ENCODE results near the gene SMR3B. TPM values are rescaled to one million over a fixed set of nuclear protein-coding genes. Genes with fewer than 3 reads are reported as not detected.

SMR3B gene
- total RNA-seq, 5 donors from 2014 or later (not counting 1 experiment from before 2014, with no cell fraction given) = not detected

- Mint-ChIP-seq H3K4me1 (no peaks in the 10 kb centered on the region), H3K36me3 (no peaks in the 10 kb centered on the region), H3K4me3 (no peak overlapping the region), H3K27ac (no peak overlapping the region), H3K27me3 (no peaks in the 10 kb centered on the region), H3K9me3 (peaks cover 4 to 10% (median 6%) of the 10 kb centered on the region in 3 donors)
- ChIA-PET CTCF (interaction anchor here in 1 of 2 donors (0.6 kb wide), 1 partner anchor 264 kb away, joined by 3 read pairs; no protein-coding TSS in a partner anchor), POLR2A (no interaction called here)
- Histone ChIP-seq H3K4me1 (ENCODE audit: control insufficient read depth in 1 of 2, extremely low read depth in 1 of 2, insufficient read depth in 2 of 2, low read length in 2 of 2) (no peaks in the 10 kb centered on the region), H3K36me3 (ENCODE audit: control insufficient read depth in 2 of 2, extremely low read depth in 1 of 2, insufficient read depth in 1 of 2, low read length in 1 of 2) (no peaks in the 10 kb centered on the region), H3K27me3 (replicated peaks in 1 of 2; ENCODE audit: control insufficient read depth in 2 of 2, extremely low read depth in 1 of 2, insufficient read depth in 2 of 2, low read length in 1 of 2) (no peaks in the 10 kb centered on the region), H3K9me3 (no peaks in the 10 kb centered on the region), H3K4me3 (ENCODE audit: control insufficient read depth in 1 of 2, extremely low read depth in 1 of 2, low read length in 1 of 2) (no peak overlapping the region), H3K27ac (ENCODE audit: low read length) (no peak overlapping the region)
- DNase-seq (no peak), ATAC-seq (replicated peaks in 1 of 4) (no peak)
Observed at GRCh38 chr4:70426789-70427188, 43.9 kb downstream of the SMR3B start.

GRCh38 chr4:70437197-70437596 is 54.3 kb downstream of the SMR3B start:
- Mint-ChIP-seq H3K36me3 (no peaks in the 10 kb centered on the region), H3K4me1 (no peaks in the 10 kb centered on the region), H3K9me3 (peaks cover 0 to 11% (median 6%) of the 10 kb centered on the region in 3 donors), H3K27ac (no peak overlapping the region), H3K4me3 (no peak overlapping the region), H3K27me3 (peaks cover 5% of the 10 kb centered on the region in 2 donors)
- ATAC-seq (replicated peaks in 1 of 4) (no peak), DNase-seq (no peak)
- Histone ChIP-seq H3K36me3 (ENCODE audit: control insufficient read depth in 2 of 2, extremely low read depth in 1 of 2, insufficient read depth in 1 of 2, low read length in 1 of 2) (no peaks in the 10 kb centered on the region), H3K27ac (ENCODE audit: low read length) (no peak overlapping the region), H3K27me3 (replicated peaks in 1 of 2; ENCODE audit: control insufficient read depth in 2 of 2, extremely low read depth in 1 of 2, insufficient read depth in 2 of 2, low read length in 1 of 2) (peaks cover 0 to 5% of the 10 kb centered on the region in 2 experiments), H3K4me3 (ENCODE audit: control insufficient read depth in 1 of 2, extremely low read depth in 1 of 2, low read length in 1 of 2) (no peak overlapping the region), H3K4me1 (ENCODE audit: control insufficient read depth in 1 of 2, extremely low read depth in 1 of 2, insufficient read depth in 2 of 2, low read length in 2 of 2) (no peaks in the 10 kb centered on the region), H3K9me3 (no peaks in the 10 kb centered on the region)
- 58% methylated on average over 7 of the region's 7 CpGs for WGBS (ENCODE audit: insufficient coverage)
- POLR2A ChIA-PET = no interaction called here
- CTCF ChIA-PET = no interaction called here

Other genes with a start within 250 kb of the SMR3B start
- not detected for gene PRR27, start 228.9 kb upstream of the SMR3B start, total RNA-seq
- gene ODAM, start 187.4 kb upstream of the SMR3B start, total RNA-seq = not detected
- gene FDCSP, start 157.0 kb upstream of the SMR3B start, total RNA-seq = not detected
- not detected for gene CSN3, start 140.5 kb upstream of the SMR3B start, total RNA-seq
- gene CABS1, start 48.1 kb upstream of the SMR3B start, total RNA-seq = not detected
- not detected for gene SMR3A, start 22.4 kb upstream of the SMR3B start, total RNA-seq
- gene OPRPN, start 14.8 kb downstream of the SMR3B start, total RNA-seq = not detected
- gene MUC7, start 89.1 kb downstream of the SMR3B start, total RNA-seq = not detected
- gene AMTN, start 135.4 kb downstream of the SMR3B start, total RNA-seq = not detected
- gene AMBN, start 209.1 kb downstream of the SMR3B start, total RNA-seq = not detected
- gene ENAM, start 245.6 kb downstream of the SMR3B start, total RNA-seq = not detected